PC-9 (cell line): ENCODE results near the gene FBP2. TPM values are rescaled to one million over a fixed set of nuclear protein-coding genes. Genes with fewer than 3 reads are reported as not detected.
"Not testable (repeated sequence)": the region's sequence is repeated elsewhere in the genome, so short reads cannot be mapped to it uniquely, and the experiment has no call there.

Experiments used
- BruUV-seq: library from RNA; stranded (reverse); fragments of 400-500 nt; replicated peaks from 2 replicates; lab custom pipeline; 2021; lab: Mats Ljungman, UMichigan
- CTCF ChIA-PET: fragments of 300-600 bp; sonication (Branson Sonifier 250); formaldehyde crosslinking; loops from one replicate; lab custom pipeline; 2022; ENCODE audit warnings: antibody characterized with exemption; lab: Charles Lee
- POLR2A ChIA-PET: fragments of 300-600 bp; sonication (Branson Sonifier 250); formaldehyde crosslinking; loops from one replicate; lab custom pipeline; 2022; ENCODE audit warnings: antibody characterized with exemption; ENCODE audit not compliant: unreplicated experiment; lab: Charles Lee
- DNase-seq, 2 experiments: peaks; one replicate each; pipeline versions ENCODE4 v3.0.0 to v3.0.0-alpha.2; 2015 to 2022; ENCODE audit warnings: mixed read lengths in 1 of 2
- H2AFZ ChIP-seq: fragments of 200-600 bp; sonication (generic); 2 replicates; pipeline ENCODE4 v1.8.1; 2017; ENCODE audit warnings: antibody characterized with exemption
- H3F3A ChIP-seq: fragments of 200-600 bp; sonication (generic); 2 replicates; pipeline ENCODE4 v1.8.1; 2017; ENCODE audit warnings: antibody characterized with exemption, mild to moderate bottlenecking, low read depth; ENCODE audit not compliant: insufficient read depth
- H3K27ac ChIP-seq: fragments of 200-600 bp; sonication (generic); 2 replicates; pipeline ENCODE4 v1.6.1; 2016; ENCODE audit warnings: mixed run types
- H3K27me3 ChIP-seq: fragments of 200-600 bp; sonication (generic); 2 replicates; pipeline ENCODE4 v1.6.1; 2016; ENCODE audit warnings: low read depth, mixed run types; ENCODE audit not compliant: insufficient read depth
- H3K36me3 ChIP-seq: fragments of 200-600 bp; sonication (generic); 2 replicates; pipeline ENCODE4 v1.6.1; 2016; ENCODE audit warnings: low read depth, mixed run types
- H3K4me1 ChIP-seq: fragments of 200-600 bp; sonication (generic); replicated peaks from 2 replicates; pipeline ENCODE4 v1.6.1; 2016; ENCODE audit warnings: mixed run types; ENCODE audit not compliant: insufficient read depth
- H3K4me2 ChIP-seq: fragments of 200-600 bp; sonication (generic); 2 replicates; pipeline ENCODE4 v1.6.1; 2017; ENCODE audit warnings: mixed run types
- H3K4me3 ChIP-seq: fragments of 200-600 bp; sonication (generic); 2 replicates; pipeline ENCODE4 v1.6.1; 2016; ENCODE audit warnings: mixed run types
- H3K79me2 ChIP-seq: fragments of 200-600 bp; sonication (generic); 2 replicates; pipeline ENCODE4 v1.6.1; 2017; ENCODE audit warnings: low read depth, mixed run types
- H3K9me2 ChIP-seq: fragments of 200-600 bp; sonication (generic); 2 replicates; pipeline ENCODE4 v1.8.1; 2017; ENCODE audit warnings: mild to moderate bottlenecking; ENCODE audit not compliant: insufficient read depth
- H3K9me3 ChIP-seq: fragments of 200-600 bp; sonication (generic); 2 replicates; pipeline ENCODE4 v1.8.1; 2016; ENCODE audit warnings: low read depth; ENCODE audit not compliant: insufficient read depth
- H4K20me1 ChIP-seq: fragments of 200-600 bp; sonication (generic); 2 replicates; pipeline ENCODE4 v1.8.1; 2017; ENCODE audit not compliant: insufficient read depth
- CTCF ChIP-seq: fragments of 200-600 bp; sonication (generic); conservative IDR thresholded peaks from 2 replicates; pipeline ENCODE4 v1.6.1; 2017; ENCODE audit warnings: mixed run types, antibody characterized with exemption, mild to moderate bottlenecking, moderate library complexity
- EZH2 ChIP-seq: fragments of 200-600 bp; sonication (generic); IDR thresholded peaks from 2 replicates; pipeline ENCODE4 v1.8.0; 2017; ENCODE audit warnings: antibody characterized with exemption, low read depth
- intact Hi-C: fragments of 100-400 bp; cut with micrococcal nuclease; formaldehyde crosslinking; loops from one replicate; pipeline ENCODE4 v1.10.0; 2022; ENCODE audit not compliant: unreplicated experiment
- total RNA-seq: library from RNA; stranded (reverse); gene quantifications from 2 replicates; pipeline ENCODE4 v1.2.3, GENCODE V29; 2021

The FBP2 gene
- total RNA-seq, 1 experiment from 2014 or later, result not detected

GRCh38 chr9:94568250-94568889 lies 25.3 kb downstream of the FBP2 start:
- Histone ChIP-seq H3K27ac (no peak overlapping the region), H3K4me2 (no peak overlapping the region), H3K4me1 (no peaks in the 10 kb centered on the region), H3K9me2 (no peaks in the 10 kb centered on the region), H3K9me3 (peaks cover 3% of the 10 kb centered on the region; the same call in 1 of the 2 replicates), H3K79me2 (no peaks in the 10 kb centered on the region), H3F3A (peaks cover 3% of the 10 kb centered on the region; the same call in 1 of the 2 replicates), H4K20me1 (no peaks in the 10 kb centered on the region), H3K27me3 (no peaks in the 10 kb centered on the region; the same call in 1 of the 2 replicates), H2AFZ (no peak overlapping the region), H3K36me3 (no peaks in the 10 kb centered on the region), H3K4me3 (no peak overlapping the region)
- CTCF ChIA-PET, result no interaction called here
- DNase-seq, result peak in 1 of 2 experiments; percentile 69
- intact Hi-C loops, result no loop called here
- POLR2A ChIA-PET, result interaction anchor here (0.7 kb wide), 1 partner anchor 18 kb away, joined by 5 read pairs; no protein-coding TSS in a partner anchor
- BruUV-seq, result no TSS peak
- TF ChIP-seq CTCF (no peak), EZH2 (no peak)

- no peak overlapping the region for H3K4me3 ChIP-seq
- no peaks in the 10 kb centered on the region for H3K9me2 ChIP-seq
- peaks cover 3% of the 10 kb centered on the region; the same call in 1 of the 2 replicates for H3K9me3 ChIP-seq
- ChIA-PET POLR2A (no interaction called here), CTCF (no interaction called here)
- no peak overlapping the region for H3K4me2 ChIP-seq
- BruUV-seq, result no TSS peak
- H3K4me1 ChIP-seq, result no peaks in the 10 kb centered on the region
- no peak overlapping the region for H2AFZ ChIP-seq
- no peaks in the 10 kb centered on the region; the same call in 1 of the 2 replicates for H3K27me3 ChIP-seq
- TF ChIP-seq CTCF, result no peak
- no peak for TF ChIP-seq EZH2
- no peaks in the 10 kb centered on the region for H4K20me1 ChIP-seq
- no peak for DNase-seq
- intact Hi-C loops, result no loop called here
- H3K27ac ChIP-seq, result no peak overlapping the region
- H3F3A ChIP-seq, result peaks cover 3% of the 10 kb centered on the region; the same call in 1 of the 2 replicates
- no peaks in the 10 kb centered on the region for H3K36me3 ChIP-seq
- no peaks in the 10 kb centered on the region for H3K79me2 ChIP-seq
Observed at GRCh38 chr9:94567271-94567670, 26.4 kb downstream of the FBP2 start.

GRCh38 chr9:94566550-94566949 lies 27.1 kb downstream of the FBP2 start:
- ChIA-PET CTCF (no interaction called here), POLR2A (no interaction called here)
- no peak for TF ChIP-seq EZH2
- no peak for TF ChIP-seq CTCF
- Histone ChIP-seq H3F3A (peaks cover 3% of the 10 kb centered on the region; the same call in 1 of the 2 replicates), H3K4me2 (no peak overlapping the region), H3K9me3 (peaks cover 3% of the 10 kb centered on the region; the same call in 1 of the 2 replicates), H4K20me1 (no peaks in the 10 kb centered on the region), H3K36me3 (no peaks in the 10 kb centered on the region), H3K27me3 (no peaks in the 10 kb centered on the region; the same call in 1 of the 2 replicates), H3K9me2 (no peaks in the 10 kb centered on the region), H2AFZ (no peak overlapping the region), H3K79me2 (no peaks in the 10 kb centered on the region), H3K27ac (no peak overlapping the region), H3K4me1 (no peaks in the 10 kb centered on the region), H3K4me3 (no peak overlapping the region)
- intact Hi-C loops, result no loop called here
- no peak for DNase-seq
- no TSS peak for BruUV-seq

GRCh38 chr9:94564279-94564678 lies 29.3 kb downstream of the FBP2 start:
- H3F3A ChIP-seq, H3K4me2 ChIP-seq, H4K20me1 ChIP-seq, BruUV-seq, H3K9me3 ChIP-seq, H3K4me3 ChIP-seq, H3K9me2 ChIP-seq, CTCF ChIA-PET, H3K27me3 ChIP-seq, intact Hi-C loops, H3K27ac ChIP-seq, POLR2A ChIA-PET, H2AFZ ChIP-seq, H3K36me3 ChIP-seq, H3K79me2 ChIP-seq, DNase-seq, H3K4me1 ChIP-seq: not testable (repeated sequence)
